Measurements from ENCODE around the gene APLN.

The APLN gene

GRCh38 chrX:129613596-129613995, 41.2 kb downstream of the APLN start:
- no peak overlapping the region for H3K27ac ChIP-seq (replicated peaks)
- TF ChIP-seq, protein P1, sequence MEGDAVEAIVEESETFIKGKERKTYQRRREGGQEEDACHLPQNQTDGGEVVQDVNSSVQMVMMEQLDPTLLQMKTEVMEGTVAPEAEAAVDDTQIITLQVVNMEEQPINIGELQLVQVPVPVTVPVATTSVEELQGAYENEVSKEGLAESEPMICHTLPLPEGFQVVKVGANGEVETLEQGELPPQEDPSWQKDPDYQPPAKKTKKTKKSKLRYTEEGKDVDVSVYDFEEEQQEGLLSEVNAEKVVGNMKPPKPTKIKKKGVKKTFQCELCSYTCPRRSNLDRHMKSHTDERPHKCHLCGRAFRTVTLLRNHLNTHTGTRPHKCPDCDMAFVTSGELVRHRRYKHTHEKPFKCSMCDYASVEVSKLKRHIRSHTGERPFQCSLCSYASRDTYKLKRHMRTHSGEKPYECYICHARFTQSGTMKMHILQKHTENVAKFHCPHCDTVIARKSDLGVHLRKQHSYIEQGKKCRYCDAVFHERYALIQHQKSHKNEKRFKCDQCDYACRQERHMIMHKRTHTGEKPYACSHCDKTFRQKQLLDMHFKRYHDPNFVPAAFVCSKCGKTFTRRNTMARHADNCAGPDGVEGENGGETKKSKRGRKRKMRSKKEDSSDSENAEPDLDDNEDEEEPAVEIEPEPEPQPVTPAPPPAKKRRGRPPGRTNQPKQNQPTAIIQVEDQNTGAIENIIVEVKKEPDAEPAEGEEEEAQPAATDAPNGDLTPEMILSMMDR (IDR thresholded peaks at IDR 0.05; ENCODE audit: insufficient read depth, low read length) = no peak
- TF ChIP-seq SPI1 (IDR thresholded peaks at IDR 0.05; ENCODE audit: borderline replicate concordance, low read depth) (no peak), POLR2AphosphoS5 (IDR thresholded peaks at IDR 0.05; ENCODE audit: low read depth) (no peak), GABPA (IDR thresholded peaks at IDR 0.05; ENCODE audit: low read depth) (no peak)
- TF ChIP-seq, protein P2, sequence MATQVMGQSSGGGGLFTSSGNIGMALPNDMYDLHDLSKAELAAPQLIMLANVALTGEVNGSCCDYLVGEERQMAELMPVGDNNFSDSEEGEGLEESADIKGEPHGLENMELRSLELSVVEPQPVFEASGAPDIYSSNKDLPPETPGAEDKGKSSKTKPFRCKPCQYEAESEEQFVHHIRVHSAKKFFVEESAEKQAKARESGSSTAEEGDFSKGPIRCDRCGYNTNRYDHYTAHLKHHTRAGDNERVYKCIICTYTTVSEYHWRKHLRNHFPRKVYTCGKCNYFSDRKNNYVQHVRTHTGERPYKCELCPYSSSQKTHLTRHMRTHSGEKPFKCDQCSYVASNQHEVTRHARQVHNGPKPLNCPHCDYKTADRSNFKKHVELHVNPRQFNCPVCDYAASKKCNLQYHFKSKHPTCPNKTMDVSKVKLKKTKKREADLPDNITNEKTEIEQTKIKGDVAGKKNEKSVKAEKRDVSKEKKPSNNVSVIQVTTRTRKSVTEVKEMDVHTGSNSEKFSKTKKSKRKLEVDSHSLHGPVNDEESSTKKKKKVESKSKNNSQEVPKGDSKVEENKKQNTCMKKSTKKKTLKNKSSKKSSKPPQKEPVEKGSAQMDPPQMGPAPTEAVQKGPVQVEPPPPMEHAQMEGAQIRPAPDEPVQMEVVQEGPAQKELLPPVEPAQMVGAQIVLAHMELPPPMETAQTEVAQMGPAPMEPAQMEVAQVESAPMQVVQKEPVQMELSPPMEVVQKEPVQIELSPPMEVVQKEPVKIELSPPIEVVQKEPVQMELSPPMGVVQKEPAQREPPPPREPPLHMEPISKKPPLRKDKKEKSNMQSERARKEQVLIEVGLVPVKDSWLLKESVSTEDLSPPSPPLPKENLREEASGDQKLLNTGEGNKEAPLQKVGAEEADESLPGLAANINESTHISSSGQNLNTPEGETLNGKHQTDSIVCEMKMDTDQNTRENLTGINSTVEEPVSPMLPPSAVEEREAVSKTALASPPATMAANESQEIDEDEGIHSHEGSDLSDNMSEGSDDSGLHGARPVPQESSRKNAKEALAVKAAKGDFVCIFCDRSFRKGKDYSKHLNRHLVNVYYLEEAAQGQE (IDR thresholded peaks at IDR 0.05; ENCODE audit: insufficient replicate concordance, low read depth) = no peak
- no peak overlapping the region for H3K4me3 ChIP-seq (replicated peaks; ENCODE audit: insufficient read depth, low read length)
- DNase-seq (ENCODE audit: low read depth in 1 of 2, low spot score in 1 of 2) = no peak
- no peaks in the 10 kb centered on the region for H3K27me3 ChIP-seq (ENCODE audit: insufficient read depth, poor library complexity, severe bottlenecking)

GRCh38 chrX:129612396-129612795, 42.4 kb downstream of the APLN start:
- no peak overlapping the region for H3K27ac ChIP-seq (replicated peaks)
- no peaks in the 10 kb centered on the region for H3K27me3 ChIP-seq (ENCODE audit: insufficient read depth, poor library complexity, severe bottlenecking)
- TF ChIP-seq GABPA (IDR thresholded peaks at IDR 0.05; ENCODE audit: low read depth) = no peak
- TF ChIP-seq POLR2AphosphoS5 (IDR thresholded peaks at IDR 0.05; ENCODE audit: low read depth) = no peak
- TF ChIP-seq, protein P1 (IDR thresholded peaks at IDR 0.05; ENCODE audit: insufficient read depth, low read length) = no peak
- TF ChIP-seq, protein P2 (IDR thresholded peaks at IDR 0.05; ENCODE audit: insufficient replicate concordance, low read depth) = no peak
- TF ChIP-seq SPI1 (IDR thresholded peaks at IDR 0.05; ENCODE audit: borderline replicate concordance, low read depth) = no peak
- no peak overlapping the region for H3K4me3 ChIP-seq (replicated peaks; ENCODE audit: insufficient read depth, low read length)
- DNase-seq (ENCODE audit: low read depth in 1 of 2, low spot score in 1 of 2) = no peak

GRCh38 chrX:129609395-129609794, 45.4 kb downstream of the APLN start:
- Histone ChIP-seq H3K27ac (replicated peaks) (no peak overlapping the region), H3K27me3 (ENCODE audit: insufficient read depth, poor library complexity, severe bottlenecking) (no peaks in the 10 kb centered on the region), H3K4me3 (replicated peaks; ENCODE audit: insufficient read depth, low read length) (no peak overlapping the region)
- no peak for TF ChIP-seq SPI1 (IDR thresholded peaks at IDR 0.05; ENCODE audit: borderline replicate concordance, low read depth)
- no peak for TF ChIP-seq GABPA (IDR thresholded peaks at IDR 0.05; ENCODE audit: low read depth)
- TF ChIP-seq, protein P2 (IDR thresholded peaks at IDR 0.05; ENCODE audit: insufficient replicate concordance, low read depth) = no peak
- TF ChIP-seq, protein P1 (IDR thresholded peaks at IDR 0.05; ENCODE audit: insufficient read depth, low read length) = no peak
- TF ChIP-seq POLR2AphosphoS5 (IDR thresholded peaks at IDR 0.05; ENCODE audit: low read depth) = no peak
- DNase-seq (ENCODE audit: low read depth in 1 of 2, low spot score in 1 of 2) = no peak
